ENCODE measurements around the gene A1BG. TPM values are rescaled to one million over a fixed set of nuclear protein-coding genes. Genes with fewer than 3 reads are reported as not detected.
A peak's percentile ranks its signal among the peaks of the same experiment; 100 is the strongest.

A1BG gene
- total RNA-seq, 1 donor from 2014 or later, result 53.8 TPM

GRCh38 chr19:58346961-58347929 lies 6.0 kb downstream of the A1BG start:
- TF ChIP-seq CTCF (IDR thresholded peaks at IDR 0.05), result no peak
- Mint-ChIP-seq H3K4me3 (ENCODE audit: unreplicated experiment) (peak overlapping the region; percentile 99), H3K27me3 (ENCODE audit: low read depth) (no peaks in the 10 kb centered on the region), H3K27ac (ENCODE audit: unreplicated experiment) (peak overlapping the region; percentile 95), H3K9me3 (ENCODE audit: low read depth) (no peaks in the 10 kb centered on the region), H3K36me3 (ENCODE audit: low read depth) (peaks cover 14% of the 10 kb centered on the region), H3K4me1 (ENCODE audit: low read depth) (peaks cover 44% of the 10 kb centered on the region)
- peak; percentile 92 for DNase-seq (ENCODE audit: low spot score)

GRCh38 chr19:58345558-58345957 lies 7.7 kb downstream of the A1BG start:
- Mint-ChIP-seq H3K4me1 (ENCODE audit: low read depth) (peaks cover 50% of the 10 kb centered on the region), H3K9me3 (ENCODE audit: low read depth) (no peaks in the 10 kb centered on the region), H3K4me3 (ENCODE audit: unreplicated experiment) (peak overlapping the region; percentile 99), H3K36me3 (ENCODE audit: low read depth) (peaks cover 18% of the 10 kb centered on the region), H3K27ac (ENCODE audit: unreplicated experiment) (peak overlapping the region; percentile 73), H3K27me3 (ENCODE audit: low read depth) (no peaks in the 10 kb centered on the region)
- DNase-seq (ENCODE audit: low spot score), result no peak
- TF ChIP-seq CTCF (IDR thresholded peaks at IDR 0.05), result no peak

- TF ChIP-seq CTCF (IDR thresholded peaks at IDR 0.05), result peak; percentile 15
- Mint-ChIP-seq H3K27me3 (ENCODE audit: low read depth) (no peaks in the 10 kb centered on the region), H3K4me3 (ENCODE audit: unreplicated experiment) (no peak overlapping the region), H3K36me3 (ENCODE audit: low read depth) (peaks cover 33% of the 10 kb centered on the region), H3K27ac (ENCODE audit: unreplicated experiment) (no peak overlapping the region), H3K4me1 (ENCODE audit: low read depth) (peaks cover 9% of the 10 kb centered on the region), H3K9me3 (ENCODE audit: low read depth) (no peaks in the 10 kb centered on the region)
- peak; percentile 79 for DNase-seq (ENCODE audit: low spot score)
Measured at GRCh38 chr19:58338825-58339558, 14.3 kb downstream of the A1BG start.

- no peak overlapping the region for H3K27ac Mint-ChIP-seq (ENCODE audit: unreplicated experiment)
- no peaks in the 10 kb centered on the region for H3K9me3 Mint-ChIP-seq (ENCODE audit: low read depth)
- no peak overlapping the region for H3K4me3 Mint-ChIP-seq (ENCODE audit: unreplicated experiment)
- no peak for DNase-seq (ENCODE audit: low spot score)
- no peak for TF ChIP-seq CTCF (IDR thresholded peaks at IDR 0.05)
- no peaks in the 10 kb centered on the region for H3K27me3 Mint-ChIP-seq (ENCODE audit: low read depth)
- peaks cover 9% of the 10 kb centered on the region for H3K4me1 Mint-ChIP-seq (ENCODE audit: low read depth)
- H3K36me3 Mint-ChIP-seq (ENCODE audit: low read depth), result peaks cover 31% of the 10 kb centered on the region
Measured at GRCh38 chr19:58338336-58338735, 15.0 kb downstream of the A1BG start.

GRCh38 chr19:58336820-58337219 lies 16.5 kb downstream of the A1BG start:
- no peak for TF ChIP-seq CTCF (IDR thresholded peaks at IDR 0.05)
- H3K27ac Mint-ChIP-seq (ENCODE audit: unreplicated experiment), result no peak overlapping the region
- peaks cover 28% of the 10 kb centered on the region for H3K36me3 Mint-ChIP-seq (ENCODE audit: low read depth)
- H3K27me3 Mint-ChIP-seq (ENCODE audit: low read depth), result no peaks in the 10 kb centered on the region
- no peak overlapping the region for H3K4me3 Mint-ChIP-seq (ENCODE audit: unreplicated experiment)
- H3K4me1 Mint-ChIP-seq (ENCODE audit: low read depth), result peaks cover 3% of the 10 kb centered on the region
- DNase-seq (ENCODE audit: low spot score), result no peak
- no peaks in the 10 kb centered on the region for H3K9me3 Mint-ChIP-seq (ENCODE audit: low read depth)

Data from chondrocyte (in vitro differentiated cells).